ENCODE data around the gene ST3GAL5.

Gene ST3GAL5

GRCh38 chr2:85803704-85804425 is 84.9 kb downstream of the ST3GAL5 start:
- no peak for DNase-seq

- DNase-seq, result no peak
These were observed 86.3 kb downstream of the ST3GAL5 start for GRCh38 chr2:85802354-85803103.

- DNase-seq, result no peak
These were observed 86.9 kb downstream of the ST3GAL5 start for GRCh38 chr2:85801871-85802270.

- DNase-seq, result no peak
These were observed 88.2 kb downstream of the ST3GAL5 start for GRCh38 chr2:85800586-85800985.

- no peak for DNase-seq
These were observed 89.4 kb downstream of the ST3GAL5 start for GRCh38 chr2:85799215-85799956.

GRCh38 chr2:85797921-85798320 is 90.9 kb downstream of the ST3GAL5 start:
- peak; percentile 49 for DNase-seq

- DNase-seq, result no peak
These were observed 91.5 kb downstream of the ST3GAL5 start for GRCh38 chr2:85797263-85797660.

- DNase-seq, result peak; percentile 52
These were observed 92.2 kb downstream of the ST3GAL5 start for GRCh38 chr2:85796341-85797262.

- no peak for DNase-seq
These were observed 92.8 kb downstream of the ST3GAL5 start for GRCh38 chr2:85796046-85796340.

GRCh38 chr2:85795331-85796045 is 93.3 kb downstream of the ST3GAL5 start:
- no peak for DNase-seq

GRCh38 chr2:85794491-85795121 is 94.2 kb downstream of the ST3GAL5 start:
- no peak for DNase-seq

- no peak for DNase-seq
These were observed 94.8 kb downstream of the ST3GAL5 start for GRCh38 chr2:85794038-85794441.

GRCh38 chr2:85793584-85793983 is 95.2 kb downstream of the ST3GAL5 start:
- no peak for DNase-seq

- DNase-seq, result peak; percentile 85
These were observed 95.9 kb downstream of the ST3GAL5 start for GRCh38 chr2:85792783-85793441.

- no peak for DNase-seq
These were observed 96.9 kb downstream of the ST3GAL5 start for GRCh38 chr2:85791704-85792565.

GRCh38 chr2:85790499-85791188 is 98.1 kb downstream of the ST3GAL5 start:
- DNase-seq, result no peak

- DNase-seq, result no peak
These were observed 98.8 kb downstream of the ST3GAL5 start for GRCh38 chr2:85790032-85790431.

GRCh38 chr2:85789271-85789670 is 99.5 kb downstream of the ST3GAL5 start:
- DNase-seq, result no peak

GRCh38 chr2:85788603-85789002 is 100.2 kb downstream of the ST3GAL5 start:
- no peak for DNase-seq
